ENCODE measurements around the gene VWA8.

The VWA8 gene

DNA sequence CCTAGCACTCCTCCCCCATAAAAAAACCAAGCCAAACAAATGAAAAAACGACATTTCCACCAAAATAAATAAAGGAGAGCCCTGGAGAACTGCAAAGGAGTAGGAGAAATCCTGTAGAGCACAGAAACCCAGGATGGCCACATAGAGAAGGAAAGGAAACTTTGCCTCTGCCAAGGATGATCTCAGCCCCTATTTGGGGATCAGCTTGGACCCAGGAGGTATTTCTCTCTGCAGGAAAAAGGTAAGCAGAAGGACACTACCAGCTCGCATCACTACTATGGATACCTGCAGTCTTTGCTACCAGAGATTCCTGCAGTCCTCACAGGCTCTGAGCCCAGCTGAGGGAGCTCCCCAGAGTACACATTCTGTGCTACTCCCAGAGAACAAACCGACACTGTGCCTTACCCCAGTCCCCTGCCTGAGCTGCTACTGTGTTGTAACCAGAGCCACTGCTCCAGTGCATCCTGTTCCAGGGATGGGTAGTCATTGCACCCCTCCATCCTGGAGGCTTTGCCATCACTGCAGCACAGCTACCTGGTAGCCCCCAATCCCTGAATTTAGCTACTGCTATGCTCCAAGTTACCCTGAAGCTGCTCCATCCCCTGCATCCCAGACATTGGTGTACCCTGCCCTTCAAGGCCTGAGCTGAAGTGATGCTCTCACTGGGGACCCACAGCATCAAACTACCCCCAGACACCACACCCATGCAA is 41.7 kb downstream of the VWA8 start (continued):
- TF ChIP-seq MZF1 (tag by site-specific recombination; IDR thresholded peaks at IDR 0.05; ENCODE audit: borderline replicate concordance) = no peak; the same call in 1 of the 2 replicates

DNA sequence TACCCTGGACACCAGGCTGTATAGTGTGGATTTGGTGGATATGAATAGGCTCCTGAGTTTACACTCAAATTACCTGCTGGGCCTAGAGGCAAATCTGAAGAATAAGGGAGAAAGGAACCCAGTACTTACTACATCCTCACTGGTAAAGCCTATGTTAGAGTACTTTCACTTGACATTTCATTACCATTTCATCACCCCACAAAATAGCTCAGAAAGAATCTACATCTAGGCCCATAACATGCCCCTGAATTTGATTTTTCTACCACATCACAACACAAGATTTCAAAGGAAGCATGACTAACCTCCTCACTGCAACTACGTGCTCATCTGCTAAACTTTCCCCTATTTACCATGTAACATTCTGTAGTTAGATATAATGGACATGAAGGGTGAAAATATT is 43.3 kb downstream of the VWA8 start:
- CTCF ChIA-PET = no interaction called here
- H3K4me1 ChIP-seq (ENCODE audit: control insufficient read depth, insufficient read depth, low read length) = peaks cover 12% of the 10 kb centered on the region; the same call in 1 of the 2 replicates
- H3K36me3 ChIP-seq (ENCODE audit: control insufficient read depth in 2 of 2, insufficient read depth in 1 of 2, low read length in 2 of 2) = no peaks in the 10 kb centered on the region
- TF ChIP-seq ZNF350 (tag by site-specific recombination; IDR thresholded peaks at IDR 0.05) (no peak), PRDM1 (tag by site-specific recombination; IDR thresholded peaks at IDR 0.05) (peak; percentile 85; the same call in 1 of the 2 replicates)
- H3K4me3 ChIP-seq (ENCODE audit: low read depth, low read length) = no peak overlapping the region
- POLR2A ChIA-PET = no interaction called here
- no peaks in the 10 kb centered on the region for H3K9me3 ChIP-seq (ENCODE audit: control insufficient read depth, insufficient read depth, low read depth, low read length)
- no peak overlapping the region for H3K27ac ChIP-seq (ENCODE audit: extremely low read depth, low read depth, low read length)

DNA sequence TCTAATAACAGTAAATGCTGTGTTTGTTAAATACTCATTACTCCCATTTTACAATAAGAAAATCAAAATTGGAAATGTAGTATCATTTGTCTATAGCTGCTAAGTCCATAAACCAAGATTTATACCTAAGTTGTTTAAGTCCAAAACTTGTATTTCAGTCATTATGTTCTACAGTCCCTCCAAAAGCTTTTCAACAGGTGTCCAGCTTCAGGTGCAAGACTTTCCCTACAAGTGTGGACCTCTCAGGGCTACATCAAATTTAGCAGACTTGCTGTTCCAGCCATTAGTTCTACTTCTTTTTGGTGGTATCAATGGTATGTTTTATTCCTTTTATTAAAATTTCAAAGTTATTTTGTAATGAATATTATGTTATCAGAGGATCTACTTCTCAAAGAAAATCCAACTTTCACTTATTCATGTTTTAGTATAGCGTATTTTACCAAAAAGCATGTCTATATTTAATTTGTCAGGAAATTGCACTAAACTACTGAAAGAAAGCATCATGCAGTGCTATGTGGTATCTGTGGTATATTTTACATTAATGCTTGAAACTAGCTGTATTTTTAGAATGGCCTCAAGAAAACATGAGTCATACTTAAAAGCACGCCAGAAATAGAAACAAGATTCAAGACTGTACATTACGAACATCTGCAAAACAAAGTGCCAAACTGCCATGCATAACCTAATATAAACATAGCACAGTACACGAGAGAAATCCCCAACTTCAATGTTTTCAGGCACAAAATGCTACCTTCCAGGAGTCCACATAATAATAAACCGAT is 44.5 kb downstream of the VWA8 start:
- POLR2A ChIA-PET = no interaction called here
- Histone ChIP-seq H3K9me3 (ENCODE audit: control insufficient read depth, insufficient read depth, low read depth, low read length) (no peaks in the 10 kb centered on the region), H3K36me3 (ENCODE audit: control insufficient read depth in 2 of 2, insufficient read depth in 1 of 2, low read length in 2 of 2) (no peaks in the 10 kb centered on the region), H3K4me1 (ENCODE audit: control insufficient read depth, insufficient read depth, low read length) (peaks cover 12% of the 10 kb centered on the region; the same call in 1 of the 2 replicates), H3K4me3 (ENCODE audit: low read depth, low read length) (no peak overlapping the region), H3K27ac (ENCODE audit: extremely low read depth, low read depth, low read length) (no peak overlapping the region)
- CTCF ChIA-PET = interaction anchor here (0.5 to 1.2 kb wide), 2 partner anchors 9 to 111 kb away, joined by 3 read pairs; no protein-coding TSS in a partner anchor
- TF ChIP-seq SCRT2 (tag by site-specific recombination; IDR thresholded peaks at IDR 0.05) = peak; percentile 88
- 0 out of 2 replicates have a peak, but pooled peaks have one; percentile 35 for TF ChIP-seq ZFP69B (tag by site-specific recombination; IDR thresholded peaks at IDR 0.05)
- no peak for TF ChIP-seq ZBTB20 (tag by site-specific recombination; IDR thresholded peaks at IDR 0.05)
- no peak for TF ChIP-seq SP2 (tag by site-specific recombination; IDR thresholded peaks at IDR 0.05)
- TF ChIP-seq ZNF19 (tag by site-specific recombination; IDR thresholded peaks at IDR 0.05; ENCODE audit: low read depth) = no peak
- TF ChIP-seq SCRT1 (tag by site-specific recombination; IDR thresholded peaks at IDR 0.05; ENCODE audit: borderline replicate concordance) = peak; percentile 57; the same call in 1 of the 2 replicates
- peak; percentile 69 for TF ChIP-seq ZNF660 (tag by site-specific recombination; IDR thresholded peaks at IDR 0.05)
- TF ChIP-seq ZNF629 (tag by site-specific recombination; IDR thresholded peaks at IDR 0.05) = peak; percentile 57
- peak; percentile 34; the same call in 1 of the 2 replicates for TF ChIP-seq ZEB2 (tag by site-specific recombination; IDR thresholded peaks at IDR 0.05)
- peak; percentile 56; the same call in 1 of the 2 replicates for TF ChIP-seq FEZF1 (tag by site-specific recombination; IDR thresholded peaks at IDR 0.05)
- 0 out of 2 replicates have a peak, but pooled peaks have one; percentile 57 for TF ChIP-seq MZF1 (tag by site-specific recombination; IDR thresholded peaks at IDR 0.05; ENCODE audit: borderline replicate concordance)
- TF ChIP-seq PRDM1 (tag by site-specific recombination; IDR thresholded peaks at IDR 0.05) = peak; percentile 44; the same call in 1 of the 2 replicates
- TF ChIP-seq ZNF561 (tag by site-specific recombination; IDR thresholded peaks at IDR 0.05; ENCODE audit: borderline replicate concordance) = no peak
- no peak for TF ChIP-seq ZNF169 (tag by site-specific recombination; IDR thresholded peaks at IDR 0.05)
- TF ChIP-seq, protein P1, sequence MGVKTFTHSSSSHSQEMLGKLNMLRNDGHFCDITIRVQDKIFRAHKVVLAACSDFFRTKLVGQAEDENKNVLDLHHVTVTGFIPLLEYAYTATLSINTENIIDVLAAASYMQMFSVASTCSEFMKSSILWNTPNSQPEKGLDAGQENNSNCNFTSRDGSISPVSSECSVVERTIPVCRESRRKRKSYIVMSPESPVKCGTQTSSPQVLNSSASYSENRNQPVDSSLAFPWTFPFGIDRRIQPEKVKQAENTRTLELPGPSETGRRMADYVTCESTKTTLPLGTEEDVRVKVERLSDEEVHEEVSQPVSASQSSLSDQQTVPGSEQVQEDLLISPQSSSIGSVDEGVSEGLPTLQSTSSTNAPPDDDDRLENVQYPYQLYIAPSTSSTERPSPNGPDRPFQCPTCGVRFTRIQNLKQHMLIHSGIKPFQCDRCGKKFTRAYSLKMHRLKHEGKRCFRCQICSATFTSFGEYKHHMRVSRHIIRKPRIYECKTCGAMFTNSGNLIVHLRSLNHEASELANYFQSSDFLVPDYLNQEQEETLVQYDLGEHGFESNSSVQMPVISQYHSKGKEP (tag by site-specific recombination; IDR thresholded peaks at IDR 0.05) = no peak
- TF ChIP-seq ZNF335 (tag by site-specific recombination; conservative IDR thresholded peaks at IDR 0.05) = no peak
- TF ChIP-seq, protein P2, sequence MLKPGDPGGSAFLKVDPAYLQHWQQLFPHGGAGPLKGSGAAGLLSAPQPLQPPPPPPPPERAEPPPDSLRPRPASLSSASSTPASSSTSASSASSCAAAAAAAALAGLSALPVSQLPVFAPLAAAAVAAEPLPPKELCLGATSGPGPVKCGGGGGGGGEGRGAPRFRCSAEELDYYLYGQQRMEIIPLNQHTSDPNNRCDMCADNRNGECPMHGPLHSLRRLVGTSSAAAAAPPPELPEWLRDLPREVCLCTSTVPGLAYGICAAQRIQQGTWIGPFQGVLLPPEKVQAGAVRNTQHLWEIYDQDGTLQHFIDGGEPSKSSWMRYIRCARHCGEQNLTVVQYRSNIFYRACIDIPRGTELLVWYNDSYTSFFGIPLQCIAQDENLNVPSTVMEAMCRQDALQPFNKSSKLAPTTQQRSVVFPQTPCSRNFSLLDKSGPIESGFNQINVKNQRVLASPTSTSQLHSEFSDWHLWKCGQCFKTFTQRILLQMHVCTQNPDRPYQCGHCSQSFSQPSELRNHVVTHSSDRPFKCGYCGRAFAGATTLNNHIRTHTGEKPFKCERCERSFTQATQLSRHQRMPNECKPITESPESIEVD (tag by site-specific recombination; IDR thresholded peaks at IDR 0.05) = peak; percentile 71
- no peak for TF ChIP-seq ZNF311 (tag by site-specific recombination; IDR thresholded peaks at IDR 0.05; ENCODE audit: borderline replicate concordance)
- TF ChIP-seq ZNF600 (tag by site-specific recombination; IDR thresholded peaks at IDR 0.05) = peak; percentile 94
- TF ChIP-seq ZNF792 (tag by site-specific recombination; IDR thresholded peaks at IDR 0.05) = no peak
- peak; percentile 58; the same call in 1 of the 2 replicates for TF ChIP-seq MYNN (tag by site-specific recombination; IDR thresholded peaks at IDR 0.05; ENCODE audit: borderline replicate concordance)
- TF ChIP-seq ZNF157 (tag by site-specific recombination; IDR thresholded peaks at IDR 0.05) = no peak
- TF ChIP-seq ZNF324 (tag by site-specific recombination; IDR thresholded peaks at IDR 0.05) = no peak
- TF ChIP-seq ZNF558 (tag by site-specific recombination; IDR thresholded peaks at IDR 0.05) = peak; percentile 47; the same call in 1 of the 2 replicates
